ENCODE measurements around the gene FKRP. TPM values are rescaled to one million over a fixed set of nuclear protein-coding genes. Genes with fewer than 3 reads are reported as not detected.

FKRP gene
- total and polyA plus RNA-seq, 2 of the 13 experiments (the other 11 are each of a cell fraction or from before 2014, with no cell fraction given), result 7.3 to 9.8 TPM

- peak; percentile 67; the same call in 1 of the 2 replicates for TF ChIP-seq SOX5 (CRISPR knock-in tag; IDR thresholded peaks at IDR 0.05; ENCODE audit: borderline replicate concordance)
- TF ChIP-seq ZGPAT (CRISPR knock-in tag; IDR thresholded peaks at IDR 0.05), result peak; percentile 72
- TF ChIP-seq PITX1 (CRISPR knock-in tag; IDR thresholded peaks at IDR 0.05), result no peak
- TF ChIP-seq KDM3A (CRISPR knock-in tag; IDR thresholded peaks at IDR 0.05; ENCODE audit: low read depth), result no peak
- no peak for TF ChIP-seq PTBP1 (IDR thresholded peaks at IDR 0.05; ENCODE audit: low read depth, low read length, poor library complexity, severe bottlenecking)
- TF ChIP-seq TEAD2 (CRISPR knock-in tag; IDR thresholded peaks at IDR 0.05), result no peak
- peak; percentile 35 for TF ChIP-seq ZNF18 (CRISPR knock-in tag; IDR thresholded peaks at IDR 0.05; ENCODE audit: insufficient replicate concordance)
- no peak for TF ChIP-seq FOSL2 (CRISPR knock-in tag; IDR thresholded peaks at IDR 0.05)
- no peak for TF ChIP-seq SNAPC5 (CRISPR knock-in tag; IDR thresholded peaks at IDR 0.05; ENCODE audit: borderline replicate concordance)
- no peak; the same call in 1 of the 2 replicates for TF ChIP-seq NKX3-1 (CRISPR knock-in tag; IDR thresholded peaks at IDR 0.05)
- no peak for TF ChIP-seq ZNF75D (CRISPR knock-in tag; IDR thresholded peaks at IDR 0.05; ENCODE audit: borderline replicate concordance)
- TF ChIP-seq HOXA3 (CRISPR knock-in tag; IDR thresholded peaks at IDR 0.05), result no peak
- peak; percentile 65 for TF ChIP-seq ARID5B (CRISPR knock-in tag; IDR thresholded peaks at IDR 0.05)
- TF ChIP-seq ZBTB14 (CRISPR knock-in tag; IDR thresholded peaks at IDR 0.05), result no peak
- TF ChIP-seq ZNF292 (CRISPR knock-in tag; IDR thresholded peaks at IDR 0.05; ENCODE audit: borderline replicate concordance, low read depth), result no peak
- TF ChIP-seq ZNF567 (CRISPR knock-in tag; IDR thresholded peaks at IDR 0.05; ENCODE audit: borderline replicate concordance), result no peak
- no peak for TF ChIP-seq ZKSCAN1 (IDR thresholded peaks at IDR 0.05; ENCODE audit: low read length)
- peak; percentile 88; the same call in 1 of the 2 replicates for TF ChIP-seq TFDP1 (CRISPR knock-in tag; IDR thresholded peaks at IDR 0.05; ENCODE audit: borderline replicate concordance)
- no peak for TF ChIP-seq ZNF556 (CRISPR knock-in tag; IDR thresholded peaks at IDR 0.05; ENCODE audit: borderline replicate concordance)
- TF ChIP-seq MATR3 (CRISPR knock-in tag; IDR thresholded peaks at IDR 0.05), result no peak
- no peak for TF ChIP-seq ESRRA (CRISPR knock-in tag; IDR thresholded peaks at IDR 0.05; ENCODE audit: low read depth)
- peak; percentile 92 for TF ChIP-seq ZNF232 (CRISPR knock-in tag; IDR thresholded peaks at IDR 0.05; ENCODE audit: borderline replicate concordance)
Measured at GRCh38 chr19:46761418-46761831, 15.6 kb downstream of the FKRP start (continued).
